Stimulated activated naive CD4-positive, alpha-beta T cell (primary cell): ENCODE measurements around the gene TRAF1.
A peak's percentile ranks its signal among the peaks of the same experiment; 100 is the strongest.

Source experiments
- DNase-seq, 6 experiments: peaks; one replicate each; lab custom pipeline; 2025; lab: John Stamatoyannopoulos, UW

The TRAF1 gene

GRCh38 chr9:120905315-120906164 lies 21.1 kb downstream of the TRAF1 start:
- peak in 4 of 6 experiments; percentile 16 to 46 (median 19) for DNase-seq

GRCh38 chr9:120904978-120905301 lies 21.7 kb downstream of the TRAF1 start:
- no peak for DNase-seq

GRCh38 chr9:120904061-120904977 lies 22.3 kb downstream of the TRAF1 start:
- DNase-seq: peak; percentile 61 to 82 (median 78)

- peak in 2 of 6 experiments; percentile 13 to 41 for DNase-seq
Measured at GRCh38 chr9:120902569-120903535, 23.7 kb downstream of the TRAF1 start.

GRCh38 chr9:120901755-120902568 lies 24.6 kb downstream of the TRAF1 start:
- no peak for DNase-seq

GRCh38 chr9:120900824-120901223 lies 25.8 kb downstream of the TRAF1 start:
- no peak for DNase-seq

GRCh38 chr9:120899490-120900068 lies 27.0 kb downstream of the TRAF1 start:
- DNase-seq: no peak

- no peak for DNase-seq
Measured at GRCh38 chr9:120898396-120898795, 28.2 kb downstream of the TRAF1 start.

- DNase-seq: no peak
Measured at GRCh38 chr9:120895951-120896350, 30.6 kb downstream of the TRAF1 start.

GRCh38 chr9:120894321-120895148 lies 32.1 kb downstream of the TRAF1 start:
- DNase-seq: no peak

GRCh38 chr9:120893611-120894307 lies 32.8 kb downstream of the TRAF1 start:
- DNase-seq: no peak

GRCh38 chr9:120892748-120893610 lies 33.6 kb downstream of the TRAF1 start:
- DNase-seq: peak in 5 of 6 experiments; percentile 42 to 64 (median 48)

- DNase-seq: peak in 4 of 6 experiments; percentile 20 to 51 (median 44)
Measured at GRCh38 chr9:120891884-120892747, 34.5 kb downstream of the TRAF1 start.

- peak; percentile 46 to 67 (median 54) for DNase-seq
Measured at GRCh38 chr9:120891245-120891883, 35.2 kb downstream of the TRAF1 start.

- peak in 5 of 6 experiments; percentile 27 to 83 (median 74) for DNase-seq
Measured at GRCh38 chr9:120890320-120891244, 36.0 kb downstream of the TRAF1 start.
